MM.1S (cell line): Measurements from ENCODE around the gene SYTL2.

ENCODE experiments used
- DNase-seq: peaks from one replicate; pipeline ENCODE4 v3.0.0-alpha.2; 2015
- H2AFZ ChIP-seq: fragments of 300-600 bp; sonication (generic); 2 replicates; pipeline ENCODE4 v1.6.0; 2016; ENCODE audit warnings: antibody characterized with exemption, low read length
- H3F3A ChIP-seq: fragments of 300-600 bp; sonication (generic); 2 replicates; pipeline ENCODE4 v1.6.1; 2016; ENCODE audit warnings: mild to moderate bottlenecking, antibody characterized with exemption, low read length, moderate library complexity, mixed read lengths; ENCODE audit not compliant: insufficient read depth
- H3K27ac ChIP-seq: fragments of 300-600 bp; sonication (generic); 2 replicates; pipeline ENCODE4 v1.5.1; 2016; ENCODE audit warnings: mild to moderate bottlenecking, low read length
- H3K27me3 ChIP-seq: fragments of 300-600 bp; sonication (generic); replicated peaks from 2 replicates; pipeline ENCODE4 v1.6.0; 2016; ENCODE audit warnings: low read length; ENCODE audit not compliant: insufficient read depth
- H3K36me3 ChIP-seq: fragments of 300-600 bp; sonication (generic); replicated peaks from 2 replicates; pipeline ENCODE4 v1.6.1; 2016; ENCODE audit warnings: mild to moderate bottlenecking, low read length, mixed read lengths; ENCODE audit not compliant: insufficient read depth
- H3K4me1 ChIP-seq: fragments of 300-600 bp; sonication (generic); 2 replicates; pipeline ENCODE4 v1.6.1; 2016; ENCODE audit warnings: low read length, mixed read lengths
- H3K4me2 ChIP-seq: fragments of 300-600 bp; sonication (generic); 2 replicates; pipeline ENCODE4 v1.6.0; 2016; ENCODE audit warnings: low read depth, low read length
- H3K4me3 ChIP-seq: fragments of 300-600 bp; sonication (generic); 2 replicates; pipeline ENCODE4 v1.5.1; 2016; ENCODE audit warnings: low read length, mixed read lengths
- H3K79me2 ChIP-seq: fragments of 300-600 bp; sonication (generic); 2 replicates; pipeline ENCODE4 v1.6.1; 2016; ENCODE audit warnings: mixed run types, low read length, mixed read lengths
- H3K9ac ChIP-seq: fragments of 300-600 bp; sonication (generic); 2 replicates; pipeline ENCODE4 v1.6.1; 2016; ENCODE audit warnings: low read length, mixed read lengths
- H3K9me2 ChIP-seq: fragments of 300-600 bp; sonication (generic); replicated peaks from 2 replicates; pipeline ENCODE4 v1.6.1; 2016; ENCODE audit warnings: mild to moderate bottlenecking, low read length, mixed read lengths; ENCODE audit not compliant: insufficient read depth
- H3K9me3 ChIP-seq: fragments of 300-600 bp; sonication (generic); replicated peaks from 2 replicates; pipeline ENCODE4 v1.6.1; 2016; ENCODE audit warnings: mild to moderate bottlenecking, low read length, mixed read lengths; ENCODE audit not compliant: insufficient read depth
- H4K20me1 ChIP-seq: fragments of 300-600 bp; sonication (generic); 2 replicates; pipeline ENCODE4 v1.6.1; 2016; ENCODE audit warnings: mild to moderate bottlenecking, low read length, moderate library complexity, mixed read lengths; ENCODE audit not compliant: insufficient read depth
- EZH2 ChIP-seq: fragments of 300-600 bp; sonication (generic); optimal IDR thresholded peaks from 2 replicates; pipeline ENCODE3; 2017; ENCODE audit warnings: low read depth, mild to moderate bottlenecking, antibody characterized with exemption, low read length, mixed read lengths
- EZH2phosphoT487 ChIP-seq: fragments of 300-600 bp; sonication (generic); IDR thresholded peaks from 2 replicates; pipeline ENCODE4 v1.6.1; 2018; ENCODE audit warnings: antibody characterized with exemption, low read length
- TF ChIP-seq, protein P1 (sequence below): fragments of 300-600 bp; sonication (generic); IDR thresholded peaks from 2 replicates; pipeline ENCODE4 v1.5.1; 2016; ENCODE audit warnings: antibody characterized with exemption, low read length, mixed read lengths

The SYTL2 gene

DNA sequence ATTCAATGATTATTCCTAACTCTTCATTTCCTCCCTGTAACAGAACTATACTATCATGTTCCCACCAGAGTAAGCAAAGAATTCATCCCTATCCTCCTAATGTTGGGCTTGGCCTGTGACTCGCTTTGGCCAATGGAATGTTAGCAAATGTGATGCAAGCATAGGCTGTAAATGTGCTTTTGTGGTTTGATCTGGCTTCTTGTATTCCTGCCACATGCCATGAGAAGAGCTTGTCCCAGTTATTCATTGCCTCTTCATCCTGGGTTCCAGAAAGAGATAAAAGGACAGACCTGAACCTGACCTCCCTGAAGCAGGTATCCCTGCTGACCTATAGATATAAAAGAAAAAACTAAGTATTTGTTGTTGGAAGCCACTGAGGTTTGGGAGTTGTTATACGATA, 51.0 kb downstream of the SYTL2 start:
- Histone ChIP-seq H4K20me1 (no peaks in the 10 kb centered on the region), H3K27me3 (no peaks in the 10 kb centered on the region), H3K36me3 (no peaks in the 10 kb centered on the region), H3F3A (0 out of 2 replicates have a peak, but pooled peaks cover 4% of the 10 kb centered on the region), H3K4me3 (no peak overlapping the region), H2AFZ (no peak overlapping the region), H3K27ac (no peak overlapping the region), H3K9me2 (no peaks in the 10 kb centered on the region), H3K9ac (no peak overlapping the region), H3K4me1 (peaks cover 9% of the 10 kb centered on the region; the same call in 1 of the 2 replicates), H3K79me2 (no peaks in the 10 kb centered on the region), H3K9me3 (no peaks in the 10 kb centered on the region), H3K4me2 (no peak overlapping the region)
- no peak for DNase-seq
- TF ChIP-seq EZH2phosphoT487: no peak

DNA sequence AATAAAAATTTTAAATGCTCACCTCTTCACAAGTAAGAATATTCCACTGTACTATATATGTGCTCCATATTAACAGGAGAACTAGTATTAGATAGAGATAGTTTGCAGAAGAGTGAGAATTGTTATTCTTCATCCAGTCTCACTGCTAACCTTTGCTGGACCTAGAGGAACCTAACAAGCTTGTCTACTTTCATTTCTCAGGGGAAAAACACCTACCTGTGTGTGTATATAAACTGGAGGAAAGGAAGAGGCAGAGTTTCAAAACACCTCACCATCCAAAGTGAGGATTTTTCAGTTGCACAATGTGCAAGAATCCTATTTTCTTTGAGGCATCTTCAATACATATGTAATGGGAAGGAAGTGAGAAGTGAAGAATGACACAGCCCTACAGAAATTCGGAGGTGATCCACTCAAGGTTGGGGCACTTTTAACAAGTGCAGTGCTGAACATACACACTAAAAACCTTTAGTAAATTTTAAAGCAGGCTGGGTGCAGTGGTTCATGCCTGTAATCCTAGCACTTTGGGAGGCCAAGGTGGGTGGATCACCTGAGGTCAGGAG, 52.4 kb downstream of the SYTL2 start:
- H3K9me2 ChIP-seq: no peaks in the 10 kb centered on the region
- H3K79me2 ChIP-seq: no peaks in the 10 kb centered on the region
- no peak overlapping the region for H3K4me3 ChIP-seq
- H3K36me3 ChIP-seq: no peaks in the 10 kb centered on the region
- H3K9me3 ChIP-seq: no peaks in the 10 kb centered on the region
- 0 out of 2 replicates have a peak, but pooled peaks cover 4% of the 10 kb centered on the region for H3F3A ChIP-seq
- peak overlapping the region; percentile 17 for H3K4me2 ChIP-seq
- no peaks in the 10 kb centered on the region for H4K20me1 ChIP-seq
- peak; percentile 28 for DNase-seq
- H3K27ac ChIP-seq: no peak overlapping the region
- H2AFZ ChIP-seq: peak overlapping the region; percentile 11; the same call in 1 of the 2 replicates
- no peak overlapping the region for H3K9ac ChIP-seq
- no peaks in the 10 kb centered on the region for H3K27me3 ChIP-seq
- peaks cover 9% of the 10 kb centered on the region; the same call in 1 of the 2 replicates for H3K4me1 ChIP-seq
- TF ChIP-seq EZH2 (no peak), EZH2phosphoT487 (no peak)
- TF ChIP-seq, protein P1, sequence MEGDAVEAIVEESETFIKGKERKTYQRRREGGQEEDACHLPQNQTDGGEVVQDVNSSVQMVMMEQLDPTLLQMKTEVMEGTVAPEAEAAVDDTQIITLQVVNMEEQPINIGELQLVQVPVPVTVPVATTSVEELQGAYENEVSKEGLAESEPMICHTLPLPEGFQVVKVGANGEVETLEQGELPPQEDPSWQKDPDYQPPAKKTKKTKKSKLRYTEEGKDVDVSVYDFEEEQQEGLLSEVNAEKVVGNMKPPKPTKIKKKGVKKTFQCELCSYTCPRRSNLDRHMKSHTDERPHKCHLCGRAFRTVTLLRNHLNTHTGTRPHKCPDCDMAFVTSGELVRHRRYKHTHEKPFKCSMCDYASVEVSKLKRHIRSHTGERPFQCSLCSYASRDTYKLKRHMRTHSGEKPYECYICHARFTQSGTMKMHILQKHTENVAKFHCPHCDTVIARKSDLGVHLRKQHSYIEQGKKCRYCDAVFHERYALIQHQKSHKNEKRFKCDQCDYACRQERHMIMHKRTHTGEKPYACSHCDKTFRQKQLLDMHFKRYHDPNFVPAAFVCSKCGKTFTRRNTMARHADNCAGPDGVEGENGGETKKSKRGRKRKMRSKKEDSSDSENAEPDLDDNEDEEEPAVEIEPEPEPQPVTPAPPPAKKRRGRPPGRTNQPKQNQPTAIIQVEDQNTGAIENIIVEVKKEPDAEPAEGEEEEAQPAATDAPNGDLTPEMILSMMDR: no peak

DNA sequence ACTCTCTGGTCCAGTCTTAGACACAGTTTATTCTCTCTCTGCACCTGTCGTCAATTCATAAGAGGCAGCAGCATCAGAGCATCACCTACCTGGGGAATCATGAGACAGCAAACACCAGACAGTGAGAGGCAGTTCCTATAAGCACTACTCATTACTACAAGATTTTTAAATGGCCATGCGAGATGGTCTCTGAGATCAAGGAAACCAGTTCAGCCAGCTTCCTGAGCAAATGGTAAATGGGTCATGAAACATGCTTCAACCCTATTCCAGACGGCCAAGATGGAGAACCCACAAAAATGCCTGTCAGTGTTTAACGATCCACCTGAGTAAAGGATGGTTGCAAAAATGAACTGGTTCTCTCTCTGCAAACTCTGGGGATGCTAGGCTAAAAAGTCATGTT, 52.9 kb downstream of the SYTL2 start:
- Histone ChIP-seq H3F3A (0 out of 2 replicates have a peak, but pooled peaks cover 4% of the 10 kb centered on the region), H3K27ac (no peak overlapping the region), H3K4me1 (peaks cover 9% of the 10 kb centered on the region; the same call in 1 of the 2 replicates), H4K20me1 (no peaks in the 10 kb centered on the region), H2AFZ (no peak overlapping the region), H3K4me2 (peak overlapping the region; percentile 17; the same call in 1 of the 2 replicates), H3K27me3 (no peaks in the 10 kb centered on the region), H3K9ac (no peak overlapping the region), H3K79me2 (no peaks in the 10 kb centered on the region), H3K4me3 (no peak overlapping the region), H3K9me2 (no peaks in the 10 kb centered on the region), H3K9me3 (no peaks in the 10 kb centered on the region), H3K36me3 (no peaks in the 10 kb centered on the region)
- TF ChIP-seq EZH2phosphoT487 (no peak), EZH2 (no peak)
- TF ChIP-seq, protein P1: no peak
- no peak for DNase-seq
